ENCODE data around the gene NOP58.

DNA sequence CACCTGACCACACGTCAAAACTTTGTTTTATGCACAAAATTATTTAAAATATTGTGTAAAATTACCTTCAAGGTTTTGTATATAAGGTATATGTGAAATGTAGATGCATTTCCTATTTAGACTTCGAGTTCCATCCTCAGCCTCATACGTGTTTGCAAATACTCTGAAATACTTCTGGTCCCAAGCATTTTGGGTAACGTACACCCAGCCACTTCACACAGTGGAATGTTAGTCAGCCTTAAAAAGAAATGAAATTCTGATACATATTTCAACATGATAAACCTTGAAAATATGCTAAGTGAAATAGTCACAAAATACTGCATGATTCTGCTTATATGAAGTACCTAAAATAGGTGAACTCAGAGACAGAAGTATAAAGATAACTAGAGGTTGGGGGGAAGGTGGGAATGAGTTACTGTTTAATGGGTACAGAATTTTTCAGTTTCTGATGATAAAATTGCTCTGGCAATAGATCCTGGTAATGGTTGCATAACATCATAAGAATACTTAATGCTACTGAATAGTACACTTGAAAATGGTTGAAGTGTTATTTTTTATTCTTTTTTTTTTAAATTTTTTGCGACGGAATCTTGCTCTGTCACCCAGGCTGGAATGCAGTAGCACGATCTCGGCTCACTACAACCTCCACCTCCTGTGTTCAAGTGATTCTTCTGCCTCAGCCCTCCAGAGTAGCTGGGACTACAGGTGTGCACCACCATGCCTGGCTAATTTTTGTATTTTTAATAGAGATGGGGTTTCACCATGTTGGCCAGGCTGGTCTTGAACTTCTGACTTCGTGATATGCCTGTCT lies 24.0 kb downstream of the NOP58 start:
- TF ChIP-seq, protein P1, sequence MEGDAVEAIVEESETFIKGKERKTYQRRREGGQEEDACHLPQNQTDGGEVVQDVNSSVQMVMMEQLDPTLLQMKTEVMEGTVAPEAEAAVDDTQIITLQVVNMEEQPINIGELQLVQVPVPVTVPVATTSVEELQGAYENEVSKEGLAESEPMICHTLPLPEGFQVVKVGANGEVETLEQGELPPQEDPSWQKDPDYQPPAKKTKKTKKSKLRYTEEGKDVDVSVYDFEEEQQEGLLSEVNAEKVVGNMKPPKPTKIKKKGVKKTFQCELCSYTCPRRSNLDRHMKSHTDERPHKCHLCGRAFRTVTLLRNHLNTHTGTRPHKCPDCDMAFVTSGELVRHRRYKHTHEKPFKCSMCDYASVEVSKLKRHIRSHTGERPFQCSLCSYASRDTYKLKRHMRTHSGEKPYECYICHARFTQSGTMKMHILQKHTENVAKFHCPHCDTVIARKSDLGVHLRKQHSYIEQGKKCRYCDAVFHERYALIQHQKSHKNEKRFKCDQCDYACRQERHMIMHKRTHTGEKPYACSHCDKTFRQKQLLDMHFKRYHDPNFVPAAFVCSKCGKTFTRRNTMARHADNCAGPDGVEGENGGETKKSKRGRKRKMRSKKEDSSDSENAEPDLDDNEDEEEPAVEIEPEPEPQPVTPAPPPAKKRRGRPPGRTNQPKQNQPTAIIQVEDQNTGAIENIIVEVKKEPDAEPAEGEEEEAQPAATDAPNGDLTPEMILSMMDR (IDR thresholded peaks at IDR 0.05; ENCODE audit: insufficient read depth, low read length, poor library complexity, severe bottlenecking) = no peak
- no peak for TF ChIP-seq EZH2phosphoT487 (conservative IDR thresholded peaks at IDR 0.05; ENCODE audit: low read length)

Measured in SU-DHL-6 (cell line).